Mucosa of descending colon (tissue), 3 donors: ENCODE data around the gene STRA6. TPM values are rescaled to one million over a fixed set of nuclear protein-coding genes. Genes with fewer than 3 reads are reported as not detected.

Experiments
- ATAC-seq: fragments of 200-7000 bp; cut with Tn5 transposase; one replicate; pipeline ENCODE4 v1.9.1; 2020; ENCODE audit warnings: mild to moderate bottlenecking, moderate library complexity
- DNase-seq, 3 donors: peaks; one replicate each; pipeline ENCODE4 v3.0.0-alpha.2; 2020
- H3K36me3 ChIP-seq: fragments of 200-600 bp; one replicate; pipeline ENCODE4 v1.8.0; 2021; ENCODE audit warnings: low read depth, mild to moderate bottlenecking
- H3K4me1 ChIP-seq: fragments of 200-600 bp; one replicate; pipeline ENCODE4 v1.8.0; 2021; ENCODE audit warnings: low read depth, mild to moderate bottlenecking
- H3K4me3 ChIP-seq: fragments of 200-600 bp; one replicate; pipeline ENCODE4 v1.8.0; 2021; ENCODE audit warnings: mild to moderate bottlenecking
- H3K9me3 ChIP-seq: fragments of 200-600 bp; one replicate; pipeline ENCODE4 v1.8.0; 2021; ENCODE audit warnings: mild to moderate bottlenecking
- CTCF ChIP-seq: fragments of 200-600 bp; IDR thresholded peaks from one replicate; pipeline ENCODE4 v1.8.0; 2022; ENCODE audit warnings: antibody characterized with exemption, mild to moderate bottlenecking
- intact Hi-C, 2 donors: fragments of 100-400 bp; cut with DNase I in 1 of 2; cut with micrococcal nuclease in 1 of 2; formaldehyde crosslinking; loops; one replicate each; pipeline versions ENCODE4 v1.11.0 to v1.11.1; 2022; cut with DNase I, micrococcal nuclease
- total RNA-seq, 3 donors: library from RNA; stranded (reverse); fragmentation: NEBNext Ultra II Directional in 2 of 3; extraction: Animal tissue kit (Norgen Biotek cat#: 25700) in 2 of 3; gene quantifications; one replicate each; pipeline versions ENCODE4 v1.2.1 to v1.2.4, GENCODE V29; 2021 to 2023
- donor health status: DM: no; HTN: no; CAD: no; lungs with moderate emphysema.
- donor health status: DM: no; HTN: no; CAD: no.
- donor health status: DM: no; HTN: yes; CAD: no.

STRA6 gene
- total RNA-seq, 3 donors from 2014 or later, result 0.35 TPM; not detected in 2

GRCh38 chr15:74146277-74146800, 56.2 kb downstream of the STRA6 start:
- DNase-seq, result no peak
- Histone ChIP-seq H3K4me1 (no peaks in the 10 kb centered on the region), H3K9me3 (no peaks in the 10 kb centered on the region), H3K36me3 (no peaks in the 10 kb centered on the region), H3K4me3 (no peak overlapping the region)
- intact Hi-C loops, result no loop called here
- ATAC-seq, result no peak
- no peak for TF ChIP-seq CTCF

GRCh38 chr15:74144153-74144775, 58.3 kb downstream of the STRA6 start:
- DNase-seq (no peak), ATAC-seq (no peak)
- no peaks in the 10 kb centered on the region for H3K9me3 ChIP-seq
- no peak for TF ChIP-seq CTCF
- no peaks in the 10 kb centered on the region for H3K36me3 ChIP-seq
- no peaks in the 10 kb centered on the region for H3K4me1 ChIP-seq
- intact Hi-C loops, result no loop called here
- H3K4me3 ChIP-seq, result no peak overlapping the region

DNA sequence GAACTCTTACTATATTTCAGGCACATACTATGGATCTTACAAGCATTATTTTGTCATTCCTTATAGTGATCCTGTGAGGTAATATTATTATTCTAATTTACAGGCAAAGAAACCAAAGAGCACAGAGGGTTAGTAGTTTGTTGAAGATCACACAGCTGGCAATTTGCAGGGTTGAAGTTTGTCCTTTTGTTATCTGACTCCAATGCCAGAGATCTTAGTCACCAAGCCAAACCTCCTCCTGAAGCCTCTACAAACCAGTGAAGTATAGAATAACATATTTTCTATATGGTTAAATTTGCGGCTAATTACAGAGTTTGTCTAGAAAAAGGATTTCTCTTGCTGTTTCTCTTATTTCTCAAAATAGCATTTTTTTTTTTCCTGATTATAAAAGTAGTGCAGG, 61.0 kb downstream of the STRA6 start:
- Histone ChIP-seq H3K36me3 (no peaks in the 10 kb centered on the region), H3K4me1 (peaks cover 4% of the 10 kb centered on the region), H3K4me3 (no peak overlapping the region), H3K9me3 (no peaks in the 10 kb centered on the region)
- DNase-seq (no peak), ATAC-seq (no peak)
- intact Hi-C loops, result no loop called here
- TF ChIP-seq CTCF, result no peak

GRCh38 chr15:74138642-74139041, 63.9 kb downstream of the STRA6 start:
- intact Hi-C loops, result no loop called here
- no peak overlapping the region for H3K4me3 ChIP-seq
- ATAC-seq, result no peak

DNA sequence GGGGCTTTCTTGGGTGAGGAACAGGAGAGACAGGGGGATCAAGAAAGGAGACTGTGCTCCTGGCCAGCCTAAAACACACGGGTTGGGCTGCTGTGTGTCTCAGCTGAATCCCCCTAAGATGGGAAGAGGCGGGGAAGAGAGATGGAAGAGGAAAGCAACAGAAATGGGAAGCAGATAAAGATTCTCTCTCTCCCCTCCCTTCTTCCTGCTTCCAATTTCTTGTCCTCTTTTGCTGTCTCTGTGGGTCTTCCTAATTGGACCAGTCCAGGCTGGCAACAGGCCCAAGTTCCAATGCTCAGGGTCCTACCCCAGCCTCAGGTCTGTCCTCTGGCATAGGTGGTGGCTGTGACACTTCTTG, 65.1 kb downstream of the STRA6 start:
- intact Hi-C loops, result no loop called here
- no peaks in the 10 kb centered on the region for H3K9me3 ChIP-seq
- no peak overlapping the region for H3K4me3 ChIP-seq
- H3K36me3 ChIP-seq, result no peaks in the 10 kb centered on the region
- DNase-seq (no peak), ATAC-seq (no peak)
- TF ChIP-seq CTCF, result no peak
- peaks cover 8% of the 10 kb centered on the region for H3K4me1 ChIP-seq

More at GRCh38 chr15:74138642-74139041, 63.9 kb downstream of the STRA6 start:
- DNase-seq, result no peak
- Histone ChIP-seq H3K36me3 (no peaks in the 10 kb centered on the region), H3K4me1 (peaks cover 8% of the 10 kb centered on the region), H3K9me3 (no peaks in the 10 kb centered on the region)
- TF ChIP-seq CTCF, result no peak
